ENCODE data around the gene UGDH.

Gene UGDH

GRCh38 chr4:39453738-39454137, 73.5 kb downstream of the UGDH start:
- DNase-seq (ENCODE audit: low spot score) (no peak), FAIRE-seq (no peak)

- no peak for FAIRE-seq
These were observed 74.2 kb downstream of the UGDH start for GRCh38 chr4:39452860-39453587.

GRCh38 chr4:39452153-39452859, 74.9 kb downstream of the UGDH start:
- no peak for DNase-seq (ENCODE audit: low spot score)
- no peak for FAIRE-seq

More at GRCh38 chr4:39452860-39453587, 74.2 kb downstream of the UGDH start:
- no peak for DNase-seq (ENCODE audit: low spot score)

GRCh38 chr4:39451423-39452023, 75.7 kb downstream of the UGDH start:
- no peak for FAIRE-seq
- no peak for DNase-seq (ENCODE audit: low spot score)

GRCh38 chr4:39450618-39451017, 76.6 kb downstream of the UGDH start:
- FAIRE-seq, result peak; percentile 76
- DNase-seq (ENCODE audit: low spot score), result peak; percentile 40

Data from RCC 7860 (cell line).